Measurements from ENCODE around the gene CACNA1D. TPM values are rescaled to one million over a fixed set of nuclear protein-coding genes. Genes with fewer than 3 reads are reported as not detected.

The CACNA1D gene
- total RNA-seq, 2 experiments from 2014 or later, result not detected

- CTCF ChIA-PET, result interaction anchor here (0.9 to 1.3 kb wide), 2 partner anchors 27 to 39 kb away, joined by 4 read pairs; no protein-coding TSS in a partner anchor
- TF ChIP-seq CTCF (IDR thresholded peaks at IDR 0.05), result no peak
- Mint-ChIP-seq H3K36me3 (ENCODE audit: low read depth) (no peaks in the 10 kb centered on the region), H3K4me3 (no peak overlapping the region), H3K27me3 (peaks cover 14% of the 10 kb centered on the region), H3K27ac (no peak overlapping the region), H3K4me1 (ENCODE audit: low read depth) (no peaks in the 10 kb centered on the region), H3K9me3 (no peaks in the 10 kb centered on the region)
- DNase-seq (no peak), ATAC-seq (no peak)
- POLR2A ChIA-PET, result no interaction called here
- intact Hi-C loops (cut with micrococcal nuclease), result no loop called here
Observed at GRCh38 chr3:53671192-53671960, 177.0 kb downstream of the CACNA1D start.

GRCh38 chr3:53671961-53672299 lies 177.5 kb downstream of the CACNA1D start:
- Mint-ChIP-seq H3K4me3 (no peak overlapping the region), H3K9me3 (no peaks in the 10 kb centered on the region), H3K36me3 (ENCODE audit: low read depth) (no peaks in the 10 kb centered on the region), H3K4me1 (ENCODE audit: low read depth) (no peaks in the 10 kb centered on the region), H3K27ac (no peak overlapping the region), H3K27me3 (peaks cover 17% of the 10 kb centered on the region)
- POLR2A ChIA-PET, result no interaction called here
- intact Hi-C loops (cut with micrococcal nuclease), result no loop called here
- no peak for ATAC-seq
- CTCF ChIA-PET, result interaction anchor here (0.9 to 1.3 kb wide), 2 partner anchors 26 to 38 kb away, joined by 4 read pairs; no protein-coding TSS in a partner anchor
- TF ChIP-seq CTCF (IDR thresholded peaks at IDR 0.05), result no peak
- DNase-seq, result no peak

- H3K9me3 Mint-ChIP-seq, result no peaks in the 10 kb centered on the region
- DNase-seq (no peak), ATAC-seq (no peak)
- TF ChIP-seq CTCF (IDR thresholded peaks at IDR 0.05), result no peak
- ChIA-PET CTCF (no interaction called here), POLR2A (no interaction called here)
- H3K27me3 Mint-ChIP-seq, result peaks cover 17% of the 10 kb centered on the region
- H3K36me3 Mint-ChIP-seq (ENCODE audit: low read depth), result no peaks in the 10 kb centered on the region
- intact Hi-C loops (cut with micrococcal nuclease), result no loop called here
- no peak overlapping the region for H3K27ac Mint-ChIP-seq
- H3K4me1 Mint-ChIP-seq (ENCODE audit: low read depth), result no peaks in the 10 kb centered on the region
- no peak overlapping the region for H3K4me3 Mint-ChIP-seq
Observed at GRCh38 chr3:53672981-53673380, 178.6 kb downstream of the CACNA1D start.

- TF ChIP-seq CTCF (IDR thresholded peaks at IDR 0.05), result no peak
- POLR2A ChIA-PET, result no interaction called here
- no peak overlapping the region for H3K4me3 Mint-ChIP-seq
- CTCF ChIA-PET, result interaction anchor here (1.7 kb wide), 1 partner anchor 13 kb away, joined by 4 read pairs; no protein-coding TSS in a partner anchor
- no peaks in the 10 kb centered on the region for H3K9me3 Mint-ChIP-seq
- no peaks in the 10 kb centered on the region for H3K36me3 Mint-ChIP-seq (ENCODE audit: low read depth)
- DNase-seq (no peak), ATAC-seq (no peak)
- intact Hi-C loops (cut with micrococcal nuclease), result no loop called here
- H3K27ac Mint-ChIP-seq, result no peak overlapping the region
- H3K4me1 Mint-ChIP-seq (ENCODE audit: low read depth), result no peaks in the 10 kb centered on the region
- peaks cover 23% of the 10 kb centered on the region for H3K27me3 Mint-ChIP-seq
Observed at GRCh38 chr3:53673722-53674350, 179.4 kb downstream of the CACNA1D start.

GRCh38 chr3:53674582-53674981 lies 180.2 kb downstream of the CACNA1D start:
- H3K4me3 Mint-ChIP-seq, result no peak overlapping the region
- TF ChIP-seq CTCF (IDR thresholded peaks at IDR 0.05), result no peak
- no peaks in the 10 kb centered on the region for H3K36me3 Mint-ChIP-seq (ENCODE audit: low read depth)
- CTCF ChIA-PET, result interaction anchor here (1.7 kb wide), 1 partner anchor 12 kb away, joined by 4 read pairs; no protein-coding TSS in a partner anchor
- POLR2A ChIA-PET, result no interaction called here
- H3K9me3 Mint-ChIP-seq, result no peaks in the 10 kb centered on the region
- H3K27me3 Mint-ChIP-seq, result peaks cover 24% of the 10 kb centered on the region
- intact Hi-C loops (cut with micrococcal nuclease), result no loop called here
- DNase-seq (no peak), ATAC-seq (no peak)
- H3K27ac Mint-ChIP-seq, result no peak overlapping the region
- no peaks in the 10 kb centered on the region for H3K4me1 Mint-ChIP-seq (ENCODE audit: low read depth)

Measured in activated CD8-positive, alpha-beta T cell treated with anti-CD3 and anti-CD28 coated beads for 36 hours (primary cell).